ENCODE data around the gene ZMYND10. TPM values are rescaled to one million over a fixed set of nuclear protein-coding genes. Genes with fewer than 3 reads are reported as not detected.

ZMYND10 gene
- total RNA-seq, 2 donors from 2014 or later = 0.22 to 1.4 TPM

- Histone ChIP-seq H3K9ac (ENCODE audit: extremely low read depth, low read length, poor library complexity, severe bottlenecking) (no peak overlapping the region), H3K9me3 (ENCODE audit: control insufficient read depth, low read length) (peaks cover 2% of the 10 kb centered on the region), H3K4me3 (ENCODE audit: low read length) (no peak overlapping the region), H3K36me3 (ENCODE audit: control insufficient read depth, insufficient read depth, low read length) (no peaks in the 10 kb centered on the region), H3K27ac (ENCODE audit: low read depth, low read length) (no peak overlapping the region), H3K27me3 (ENCODE audit: control insufficient read depth, insufficient read depth, low read length, poor library complexity, severe bottlenecking) (no peaks in the 10 kb centered on the region), H3K4me1 (ENCODE audit: control insufficient read depth, insufficient read depth, low read length) (peaks cover 3% of the 10 kb centered on the region)
- Mint-ChIP-seq H3K36me3 (ENCODE audit: low read depth) (peaks cover 2% of the 10 kb centered on the region), H3K4me3 (no peak overlapping the region), H3K27me3 (ENCODE audit: insufficient read depth) (no peaks in the 10 kb centered on the region), H3K4me1 (peaks cover 17% of the 10 kb centered on the region), H3K27ac (peak overlapping the region; percentile 89), H3K9me3 (peaks cover 11% of the 10 kb centered on the region)
- 95 to 100% methylated on average over 3 to 6 of the region's 6 CpGs for WGBS, 2 experiments (ENCODE audit: insufficient coverage in 1 of 2, insufficient read length in 1 of 2)
- peak; percentile 23 for TF ChIP-seq CTCF (conservative IDR thresholded peaks at IDR 0.05)
- DNase-seq = no peak
Observed at GRCh38 chr3:50300681-50301254, 44.8 kb downstream of the ZMYND10 start.

DNA sequence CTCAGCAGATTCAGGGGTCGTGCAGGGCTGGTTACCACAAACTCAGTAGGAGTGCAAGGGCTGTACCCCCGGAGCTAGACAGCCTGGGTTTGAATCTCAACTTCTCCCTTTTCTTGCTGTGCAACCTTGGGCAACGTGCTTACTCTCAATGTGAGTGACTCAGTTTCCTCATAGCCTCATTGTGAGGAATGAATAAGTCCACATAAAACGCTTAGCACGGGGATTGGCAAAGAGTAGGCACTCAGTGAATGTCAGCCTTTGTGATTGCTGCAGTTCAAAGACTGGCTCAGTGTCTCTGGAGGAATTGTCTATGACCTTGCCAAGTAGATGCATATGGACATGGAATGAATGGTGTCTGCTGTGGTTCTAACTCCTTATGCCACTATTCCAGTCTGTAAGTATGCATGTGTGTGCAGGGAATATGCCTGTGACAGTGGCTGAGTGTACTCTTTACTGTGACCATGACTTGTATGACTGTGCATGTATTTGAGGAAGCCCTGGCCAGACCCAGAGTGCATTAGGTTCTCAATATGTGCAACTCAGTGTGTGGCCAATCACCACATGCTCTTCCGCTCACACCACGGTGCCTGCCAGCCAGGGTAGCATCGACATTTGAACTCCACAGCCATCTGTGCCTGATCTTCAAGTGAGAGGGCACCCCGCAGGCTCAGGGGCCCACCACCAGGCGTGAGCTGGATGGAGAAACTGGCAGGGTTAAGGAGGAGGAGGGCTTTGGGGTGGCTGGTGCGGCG is 45.4 kb downstream of the ZMYND10 start:
- Histone ChIP-seq H3K9ac (ENCODE audit: extremely low read depth, low read length, poor library complexity, severe bottlenecking) (peak overlapping the region; percentile 47), H3K27ac (ENCODE audit: low read depth, low read length) (peak overlapping the region; percentile 38), H3K27me3 (ENCODE audit: control insufficient read depth, insufficient read depth, low read length, poor library complexity, severe bottlenecking) (no peaks in the 10 kb centered on the region), H3K36me3 (ENCODE audit: control insufficient read depth, insufficient read depth, low read length) (no peaks in the 10 kb centered on the region), H3K4me3 (ENCODE audit: low read length) (peak overlapping the region; percentile 79), H3K4me1 (ENCODE audit: control insufficient read depth, insufficient read depth, low read length) (peaks cover 3% of the 10 kb centered on the region), H3K9me3 (ENCODE audit: control insufficient read depth, low read length) (no peaks in the 10 kb centered on the region)
- WGBS, 2 experiments (ENCODE audit: insufficient coverage in 1 of 2, insufficient read length in 1 of 2) = 71 to 80% methylated on average over 10 to 12 of the region's 12 CpGs
- peaks cover 2% of the 10 kb centered on the region for H3K36me3 Mint-ChIP-seq (ENCODE audit: low read depth)
- H3K4me3 Mint-ChIP-seq = peak overlapping the region; percentile 82
- peak; percentile 55 for DNase-seq
- peaks cover 6% of the 10 kb centered on the region for H3K9me3 Mint-ChIP-seq
- H3K4me1 Mint-ChIP-seq = peaks cover 17% of the 10 kb centered on the region
- no peak for TF ChIP-seq CTCF (conservative IDR thresholded peaks at IDR 0.05)
- H3K27me3 Mint-ChIP-seq (ENCODE audit: insufficient read depth) = no peaks in the 10 kb centered on the region
- peak overlapping the region; percentile 89 for H3K27ac Mint-ChIP-seq

DNA sequence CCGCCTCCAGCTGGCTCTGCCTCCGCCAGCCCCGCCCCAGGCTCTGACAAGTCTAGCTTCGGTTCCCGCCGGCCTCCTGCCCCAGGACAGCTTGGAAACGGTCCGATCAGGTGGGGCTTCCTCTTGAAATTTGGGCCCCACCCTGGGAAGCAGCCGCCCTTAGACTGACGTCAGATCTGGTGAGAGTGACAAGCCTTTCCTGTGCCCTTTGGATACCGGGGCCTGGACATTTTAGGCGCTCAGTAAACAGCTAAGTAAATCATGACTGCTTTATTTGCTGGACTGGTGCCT is 45.9 kb downstream of the ZMYND10 start:
- peak overlapping the region; percentile 79 for H3K4me3 ChIP-seq (ENCODE audit: low read length)
- peak overlapping the region; percentile 47 for H3K9ac ChIP-seq (ENCODE audit: extremely low read depth, low read length, poor library complexity, severe bottlenecking)
- DNase-seq = no peak
- Mint-ChIP-seq H3K27ac (peak overlapping the region; percentile 89), H3K36me3 (ENCODE audit: low read depth) (peaks cover 2% of the 10 kb centered on the region), H3K9me3 (peaks cover 2% of the 10 kb centered on the region), H3K4me1 (peaks cover 17% of the 10 kb centered on the region), H3K4me3 (peak overlapping the region; percentile 82), H3K27me3 (ENCODE audit: insufficient read depth) (no peaks in the 10 kb centered on the region)
- H3K4me1 ChIP-seq (ENCODE audit: control insufficient read depth, insufficient read depth, low read length) = peaks cover 3% of the 10 kb centered on the region
- WGBS, 2 experiments (ENCODE audit: insufficient coverage in 1 of 2, insufficient read length in 1 of 2) = 4 to 8% methylated on average over 11 to 12 of the region's 12 CpGs
- H3K36me3 ChIP-seq (ENCODE audit: control insufficient read depth, insufficient read depth, low read length) = no peaks in the 10 kb centered on the region
- H3K27me3 ChIP-seq (ENCODE audit: control insufficient read depth, insufficient read depth, low read length, poor library complexity, severe bottlenecking) = no peaks in the 10 kb centered on the region
- no peak overlapping the region for H3K27ac ChIP-seq (ENCODE audit: low read depth, low read length)
- H3K9me3 ChIP-seq (ENCODE audit: control insufficient read depth, low read length) = no peaks in the 10 kb centered on the region
- no peak for TF ChIP-seq CTCF (conservative IDR thresholded peaks at IDR 0.05)
